A549 treated with AZD2906 at 1 μM for 4 hours (cell line): ENCODE results near the gene WFDC10A. TPM values are rescaled to one million over a fixed set of nuclear protein-coding genes. Genes with fewer than 3 reads are reported as not detected.

Experiments used
- total RNA-seq: library from RNA; stranded (reverse); fragments of 200-300 nt; extraction: Qiagen RNA extraction; gene quantifications from 5 replicates; pipeline ENCODE4 v1.2.3, GENCODE V29; 2022

Gene WFDC10A
- not detected in 5 replicates for total RNA-seq

DNA sequence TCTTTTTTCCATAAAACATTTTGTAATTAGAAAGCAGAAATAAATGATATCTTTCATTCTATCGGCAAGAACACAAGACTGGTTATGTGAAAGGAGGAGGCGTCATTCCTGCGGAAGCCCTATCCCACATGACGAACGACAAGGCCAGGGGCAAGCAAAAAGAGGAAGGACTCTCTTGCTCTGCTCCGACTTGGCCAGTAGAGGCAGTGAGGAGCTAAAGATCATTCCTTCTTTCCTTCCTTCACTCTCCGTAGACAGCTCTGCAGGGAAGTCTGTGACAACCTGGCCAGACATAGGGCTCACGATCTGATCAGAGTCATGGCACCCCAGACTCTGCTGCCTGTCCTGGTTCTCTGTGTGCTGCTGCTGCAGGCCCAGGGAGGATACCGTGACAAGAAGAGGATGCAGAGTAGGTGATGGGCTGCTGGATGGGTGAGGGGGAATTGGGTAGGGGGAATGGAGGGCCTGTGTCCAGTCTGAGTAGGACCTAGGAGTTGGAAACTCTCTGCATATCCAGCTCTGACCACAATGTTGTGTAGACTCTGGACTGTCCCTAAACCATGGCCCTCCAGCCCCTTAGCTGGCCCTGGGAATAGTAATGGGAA is at the start of gene WFDC10A:
Gene WFDC10A, plus strand, starts transcription at position 244 of the 605 bp plus-strand sequence. Its CDS starts 75 bp downstream, at position 319.

GRCh38 chr20:45631184-45631583 is 1.6 kb downstream of the WFDC10A start, which contains the start of gene WFDC9:
Gene WFDC9 (minus strand): TSS chr20:45631284. CDS start chr20:45610181, 21,103 bp downstream.

GRCh38 chr20:45670139-45670538 is 40.6 kb downstream of the WFDC10A start, which contains the start of gene WFDC11:
Gene WFDC11 (minus strand): TSS chr20:45670239. CDS start chr20:45650600, 19,639 bp downstream.

Other genes starting within 250 kb of the WFDC10A start
- 21.2 to 29.3 TPM (median 25.5 TPM) in 5 replicates for gene DBNDD2, start 221.4 kb upstream of the WFDC10A start, total RNA-seq
- 91.5 to 104 TPM (median 96.9 TPM) in 5 replicates for gene PIGT, start 213.6 kb upstream of the WFDC10A start, total RNA-seq
- 0.15 to 0.32 TPM in 2 of 5 replicates, not detected in the others for gene WFDC2, start 160.0 kb upstream of the WFDC10A start, total RNA-seq
- not detected in 5 replicates for gene SPINT3, start 114.1 kb upstream of the WFDC10A start, total RNA-seq
- gene WFDC6, start 90.3 kb upstream of the WFDC10A start, total RNA-seq, result not detected in 5 replicates
- gene EPPIN, start 82.3 kb upstream of the WFDC10A start, total RNA-seq, result not detected in 5 replicates
- gene WFDC8, start 50.5 kb upstream of the WFDC10A start, total RNA-seq, result not detected in 5 replicates
- not detected in 5 replicates for gene WFDC9, start 1.5 kb downstream of the WFDC10A start, total RNA-seq
- not detected in 5 replicates for gene WFDC11, start 40.5 kb downstream of the WFDC10A start, total RNA-seq
- not detected in 5 replicates for gene WFDC13, start 72.3 kb downstream of the WFDC10A start, total RNA-seq
- gene WFDC10B, start 75.3 kb downstream of the WFDC10A start, total RNA-seq, result not detected in 5 replicates
- gene SPINT4, start 92.6 kb downstream of the WFDC10A start, total RNA-seq, result not detected in 5 replicates
- gene WFDC3, start 162.1 kb downstream of the WFDC10A start, total RNA-seq, result not detected in 5 replicates
- gene DNTTIP1, start 162.2 kb downstream of the WFDC10A start, total RNA-seq, result 30.2 to 35.8 TPM (median 35.2 TPM) in 5 replicates
- gene UBE2C, start 182.9 kb downstream of the WFDC10A start, total RNA-seq, result 217 to 241 TPM (median 229 TPM) in 5 replicates
- gene TNNC2, start 197.6 kb downstream of the WFDC10A start, total RNA-seq, result 0.13 to 0.26 TPM (median 0.25 TPM) in 3 of 5 replicates, not detected in the others
- 8.7 to 10.8 TPM (median 10.1 TPM) in 5 replicates for gene SNX21, start 204.1 kb downstream of the WFDC10A start, total RNA-seq
- gene ACOT8, start 227.7 kb downstream of the WFDC10A start, total RNA-seq, result 18.1 to 21.1 TPM (median 18.5 TPM) in 5 replicates
- 1.6 to 2.2 TPM (median 1.7 TPM) in 5 replicates for gene ZSWIM3, start 227.9 kb downstream of the WFDC10A start, total RNA-seq